DLD1 (cell line): ENCODE results near the gene CHRNA3.

ENCODE experiments used
- in situ Hi-C: cut with HindIII; loops from 2 replicates; pipeline ENCODE4 v1.10.0; 2017; ENCODE audit warnings: low sequenced_read_pairs

CHRNA3 gene

DNA sequence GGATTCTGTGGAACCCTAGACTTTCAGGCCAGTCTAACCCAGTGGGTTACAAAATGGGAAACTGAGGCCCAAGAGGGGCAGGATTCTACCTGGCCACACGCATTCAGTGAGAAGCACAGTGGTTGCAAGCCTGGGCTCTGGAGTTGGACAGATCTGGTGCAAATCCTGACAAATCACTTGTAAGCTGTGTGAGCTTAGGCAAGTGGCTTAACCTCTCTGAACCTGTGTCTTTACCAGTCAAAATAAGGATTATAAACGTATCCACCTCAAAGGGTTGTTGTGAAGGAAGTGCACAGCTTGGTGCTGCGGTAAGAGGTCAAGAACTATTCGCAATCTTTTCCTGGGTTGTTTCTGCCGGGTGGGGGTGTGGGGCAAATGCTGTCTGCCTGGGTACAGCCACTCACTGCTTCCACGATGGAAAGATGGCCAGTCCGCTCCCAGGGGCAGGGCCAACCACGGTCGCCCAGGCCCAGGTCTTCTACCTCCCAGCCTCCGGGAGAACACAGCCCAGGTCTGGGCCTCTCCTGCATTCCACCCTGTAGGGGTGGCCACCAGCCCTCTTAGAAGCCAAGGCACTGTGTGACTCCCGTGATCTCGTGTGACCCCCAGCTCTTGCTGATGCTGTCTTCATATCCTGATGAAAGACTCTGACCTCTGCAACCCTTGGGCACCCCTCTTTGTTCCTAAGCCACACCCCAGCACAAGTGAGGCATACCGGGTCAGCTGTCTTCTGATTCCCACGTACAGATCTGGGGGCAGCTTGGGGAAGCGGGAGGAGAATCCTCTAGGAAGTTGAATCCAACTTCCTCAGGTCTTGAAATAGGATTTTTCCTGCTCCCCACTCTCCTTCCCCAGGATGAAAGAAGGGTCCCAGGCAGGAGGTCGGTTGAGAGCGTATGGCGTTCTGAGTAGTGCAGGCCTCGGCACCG is 1.5 kb downstream of the CHRNA3 start:
- in situ Hi-C loops = no loop called here

DNA sequence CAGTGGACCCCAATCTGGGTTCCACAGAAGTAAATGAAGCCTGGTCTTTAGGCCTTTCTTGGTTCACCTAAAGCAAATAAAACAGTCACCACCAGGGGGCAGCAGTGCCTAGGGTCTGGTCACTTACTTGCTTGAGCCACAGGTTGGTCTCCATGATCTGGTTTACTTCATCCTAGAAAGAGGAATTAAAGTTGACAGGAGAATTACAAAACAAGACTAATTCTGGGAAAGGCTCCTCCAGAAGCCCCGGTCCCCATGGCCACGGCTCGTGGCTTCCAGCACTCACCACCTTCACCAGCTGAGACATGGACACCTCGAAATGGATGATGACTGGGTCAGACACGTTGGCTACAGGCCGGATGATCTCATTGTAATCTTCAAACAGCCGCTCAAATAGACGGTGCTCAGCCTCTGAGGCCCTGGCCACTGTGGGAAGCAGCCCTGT is 2.3 kb downstream of the CHRNA3 start:
- in situ Hi-C loops = no loop called here

DNA sequence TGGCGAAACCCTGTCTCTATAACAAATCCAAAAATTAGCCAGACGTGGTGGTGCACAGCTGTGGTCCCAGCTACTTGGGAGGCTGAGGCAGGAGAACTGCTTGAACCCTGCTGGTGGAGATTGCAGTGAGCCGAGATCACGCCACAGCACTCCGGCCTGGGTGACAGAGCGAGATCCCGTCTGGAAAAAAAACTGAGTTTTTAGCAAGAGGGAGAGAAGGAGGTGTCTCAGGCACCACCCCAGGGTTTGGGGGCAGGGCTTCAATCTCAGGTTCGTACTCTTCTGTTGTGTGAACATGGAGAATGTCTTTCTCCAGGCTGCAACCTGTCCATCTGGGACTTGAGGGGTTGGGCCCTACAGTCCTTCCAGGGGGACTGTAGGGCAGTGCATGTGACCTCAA is 2.7 kb downstream of the CHRNA3 start:
- in situ Hi-C loops = no loop called here

DNA sequence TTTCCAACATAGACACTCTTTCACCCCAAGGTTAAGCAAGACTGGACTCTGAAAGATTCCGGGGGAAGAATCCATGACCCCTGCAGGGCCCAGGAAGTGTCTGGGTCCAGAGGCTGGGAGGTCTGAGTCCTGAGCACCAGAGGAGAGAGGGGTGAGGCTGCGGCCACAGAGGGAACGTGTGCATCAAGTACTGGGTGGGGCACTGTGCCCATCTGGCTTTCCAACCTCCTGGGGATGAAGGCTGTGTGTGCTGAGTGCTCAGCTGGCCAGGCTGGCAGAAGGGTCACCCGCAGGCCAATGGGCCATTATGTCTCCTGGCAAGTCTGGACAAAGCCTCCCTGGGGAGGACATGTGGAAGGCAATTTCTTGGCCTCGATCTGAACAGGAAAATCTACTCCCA is 3.3 kb downstream of the CHRNA3 start:
- in situ Hi-C loops = no loop called here

DNA sequence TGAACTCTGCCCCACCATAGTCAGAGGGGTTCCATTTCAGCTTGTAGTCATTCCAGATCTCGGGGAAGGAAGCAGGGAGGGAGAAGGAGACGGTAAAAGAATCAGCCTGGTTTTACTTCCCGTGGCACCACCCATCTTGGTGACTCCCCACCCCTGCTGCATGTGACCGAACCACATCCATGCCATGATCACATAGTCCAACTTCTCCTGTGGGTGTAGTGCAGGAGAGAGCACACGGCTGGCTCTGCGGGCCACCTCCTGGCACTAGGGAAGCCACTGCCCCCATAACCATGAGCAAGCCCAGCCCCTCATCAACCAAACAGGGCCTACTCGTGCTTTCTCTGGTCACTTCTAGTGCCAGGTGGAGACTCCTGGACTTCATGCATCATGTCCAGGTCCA is 3.7 kb downstream of the CHRNA3 start:
- in situ Hi-C loops = no loop called here

DNA sequence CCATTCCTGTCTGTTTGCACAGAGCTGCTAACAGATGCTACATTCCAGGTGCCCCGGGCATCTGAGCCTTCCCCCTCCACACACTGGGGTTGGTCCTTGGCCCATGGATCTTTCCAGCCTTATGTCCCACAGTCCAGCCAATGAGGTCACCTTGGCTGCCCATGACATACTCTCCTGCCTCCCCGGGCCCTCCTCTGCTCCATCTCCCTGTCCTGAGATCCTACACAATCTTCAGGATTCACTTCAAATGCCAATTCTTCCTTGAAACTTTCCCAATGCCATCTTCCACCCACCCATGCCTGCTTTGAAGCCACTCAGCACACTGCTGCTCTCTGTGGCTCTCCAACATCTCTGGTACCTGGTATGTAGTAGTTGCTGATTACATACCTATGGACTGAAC is 4.3 kb downstream of the CHRNA3 start:
- in situ Hi-C loops = no loop called here

DNA sequence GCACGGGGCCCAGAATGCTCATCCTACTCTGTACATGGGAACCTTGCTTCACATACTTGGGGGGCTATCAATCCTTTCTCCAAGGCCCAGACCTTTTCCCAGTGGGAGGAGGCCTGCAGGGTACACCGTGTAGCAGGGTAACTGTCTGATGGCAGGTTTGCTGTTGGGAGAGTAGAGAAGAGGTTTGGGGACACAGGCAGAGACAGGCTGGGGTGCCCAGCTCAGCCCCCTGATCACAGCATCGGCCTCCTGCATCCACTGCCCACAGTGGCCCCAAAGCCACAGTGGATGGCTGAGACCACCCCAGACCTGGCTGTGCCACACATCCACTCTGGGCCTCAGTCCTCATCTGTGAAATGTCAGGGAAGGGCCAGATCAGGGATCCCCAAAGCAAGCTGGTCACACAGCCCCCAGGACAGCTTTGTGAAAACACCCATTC is 5.6 kb downstream of the CHRNA3 start:
- in situ Hi-C loops = no loop called here

DNA sequence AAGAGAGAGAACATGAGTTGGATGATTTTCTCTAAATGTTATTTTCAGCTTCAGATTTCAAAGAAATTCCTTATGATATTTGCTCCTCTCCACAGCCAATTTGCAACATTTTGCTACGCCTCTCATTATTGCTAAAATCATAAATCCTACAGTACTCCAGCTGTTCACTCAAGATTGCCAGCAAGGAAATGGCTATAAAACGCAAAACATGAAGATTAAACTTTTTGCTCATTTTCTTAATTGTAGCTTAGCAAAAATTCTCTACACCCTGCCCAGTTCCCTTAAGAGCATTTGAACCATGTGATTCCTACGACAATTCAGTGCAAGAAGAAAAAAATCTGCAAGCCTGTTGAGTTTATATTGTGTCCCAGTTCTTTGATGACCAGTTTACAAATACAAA is 6.8 kb downstream of the CHRNA3 start:
- in situ Hi-C loops = no loop called here

DNA sequence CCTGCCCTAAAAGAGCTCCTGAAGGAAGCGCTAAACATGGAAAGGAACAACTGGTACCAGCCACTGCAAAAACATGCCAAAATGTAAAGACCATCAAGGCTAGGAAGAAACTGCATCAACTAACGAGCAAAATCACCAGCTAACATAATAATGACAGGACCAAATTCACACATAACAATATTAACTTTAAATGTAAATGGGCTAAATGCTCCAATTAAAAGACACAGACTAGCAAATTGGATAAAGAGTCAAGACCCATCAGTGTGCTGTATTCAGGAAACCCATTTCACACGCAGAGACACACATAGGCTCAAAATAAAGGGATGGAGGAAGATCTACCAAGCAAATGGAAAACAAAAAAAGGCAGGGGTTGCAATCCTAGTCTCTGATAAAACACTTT is 11.2 kb downstream of the CHRNA3 start:
- in situ Hi-C loops = loop anchor here (10.0 kb wide), 1 partner anchor 65 kb away; the partner anchor contains the start of gene PSMA4

DNA sequence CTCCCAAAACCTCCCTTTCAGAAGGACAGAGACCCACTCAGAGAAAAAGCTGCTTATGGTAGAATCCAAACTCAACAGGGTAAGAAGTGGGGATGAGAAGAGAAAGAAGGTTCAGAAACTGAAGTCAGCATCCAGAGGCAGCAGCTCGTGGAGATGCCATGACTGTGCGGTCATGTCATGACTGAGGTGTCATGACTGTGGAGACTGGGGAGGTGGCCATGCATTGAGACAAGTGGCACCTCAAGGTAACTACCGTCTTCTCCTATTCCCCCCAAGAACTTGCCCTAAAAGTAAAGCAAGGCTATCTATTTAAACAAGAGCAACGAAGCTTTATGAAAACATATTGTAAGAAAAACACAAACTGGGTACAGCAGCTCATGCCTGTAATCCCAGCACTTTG is 15.1 kb downstream of the CHRNA3 start:
- in situ Hi-C loops = loop anchor here (10.0 kb wide), 1 partner anchor 61 kb away; the partner anchor contains the start of gene PSMA4

DNA sequence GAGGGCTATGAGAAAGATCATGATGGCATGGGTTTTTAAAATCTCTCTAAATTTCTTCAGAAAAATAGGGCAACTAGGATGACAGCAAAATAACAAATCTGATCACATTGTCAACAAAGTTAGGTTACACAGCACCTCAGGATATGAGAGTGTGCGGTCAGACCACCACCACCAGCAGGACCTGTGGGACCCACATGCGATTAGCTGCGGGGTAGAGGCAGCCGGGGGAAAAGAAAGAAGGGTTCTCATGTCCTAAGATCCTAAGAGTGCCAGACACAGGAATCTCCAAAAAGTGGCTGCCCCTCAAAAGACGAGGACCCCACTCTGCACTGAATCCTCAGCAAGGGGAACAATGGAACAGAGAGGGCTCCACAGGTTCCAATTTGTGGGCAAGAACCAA is 15.6 kb downstream of the CHRNA3 start:
- in situ Hi-C loops = loop anchor here (10.0 kb wide), 1 partner anchor 60 kb away; the partner anchor contains the start of gene PSMA4

DNA sequence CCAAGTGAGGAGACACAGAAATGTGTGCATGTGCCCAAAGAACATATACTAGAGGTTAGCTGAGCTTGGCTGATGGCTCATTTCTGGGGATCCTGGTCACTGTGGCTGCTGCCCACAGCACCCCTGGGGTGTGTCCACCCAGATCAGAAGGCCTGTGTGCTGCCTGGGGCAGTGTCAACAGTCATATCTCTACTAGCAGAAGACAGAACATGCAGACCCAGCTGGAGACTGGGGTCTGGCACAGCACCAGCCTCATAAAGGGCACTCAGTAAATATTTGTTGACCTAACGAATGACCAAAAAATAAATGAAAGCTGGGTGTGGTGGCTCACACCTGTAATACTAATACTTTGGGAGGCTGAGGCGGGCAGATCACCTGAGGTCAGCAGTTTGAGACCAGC is 16.4 kb downstream of the CHRNA3 start:
- in situ Hi-C loops = loop anchor here (10.0 kb wide), 1 partner anchor 60 kb away; the partner anchor contains the start of gene PSMA4

DNA sequence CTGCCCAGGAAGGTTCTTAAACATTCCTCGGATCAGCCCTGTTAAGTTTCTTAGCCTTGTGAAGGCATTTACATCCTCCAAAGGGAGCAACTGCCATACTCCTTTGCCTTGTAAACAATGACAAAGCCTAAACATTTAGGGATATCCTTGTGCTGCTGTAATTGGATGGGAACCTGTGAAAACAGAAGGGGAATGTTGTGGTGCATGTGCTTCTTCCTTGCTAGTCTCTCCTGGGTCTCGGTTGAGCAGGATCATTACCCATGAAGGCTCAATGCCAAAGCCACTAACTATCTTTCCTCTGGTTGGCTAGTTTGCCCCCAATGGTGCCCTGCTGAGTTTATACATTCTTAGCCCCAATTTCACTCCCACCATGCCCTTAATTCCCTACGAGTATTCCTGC is 17.3 kb downstream of the CHRNA3 start:
- in situ Hi-C loops = loop anchor here (10.0 kb wide), 1 partner anchor 59 kb away; the partner anchor contains the start of gene PSMA4

DNA sequence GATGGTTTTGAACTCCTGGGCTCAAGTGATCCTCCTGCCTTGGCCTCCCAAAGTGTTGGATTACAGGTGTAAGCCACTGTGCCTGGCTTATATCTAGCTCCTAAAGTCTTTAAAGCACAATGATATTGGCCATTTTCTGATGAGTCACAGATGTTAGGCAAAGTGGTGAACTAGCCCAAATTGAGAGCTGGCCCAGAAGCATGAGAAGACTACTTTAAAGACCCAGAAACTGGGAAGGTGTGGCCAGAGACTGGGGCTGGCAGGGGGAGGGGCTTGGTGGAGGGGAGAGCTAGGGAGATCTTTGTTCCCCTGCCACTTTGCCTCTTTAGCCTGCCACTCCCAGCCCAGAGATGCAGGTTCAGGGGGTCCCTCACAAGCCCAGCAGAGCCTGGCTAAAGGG is 21.6 kb downstream of the CHRNA3 start:
- in situ Hi-C loops = no loop called here

DNA sequence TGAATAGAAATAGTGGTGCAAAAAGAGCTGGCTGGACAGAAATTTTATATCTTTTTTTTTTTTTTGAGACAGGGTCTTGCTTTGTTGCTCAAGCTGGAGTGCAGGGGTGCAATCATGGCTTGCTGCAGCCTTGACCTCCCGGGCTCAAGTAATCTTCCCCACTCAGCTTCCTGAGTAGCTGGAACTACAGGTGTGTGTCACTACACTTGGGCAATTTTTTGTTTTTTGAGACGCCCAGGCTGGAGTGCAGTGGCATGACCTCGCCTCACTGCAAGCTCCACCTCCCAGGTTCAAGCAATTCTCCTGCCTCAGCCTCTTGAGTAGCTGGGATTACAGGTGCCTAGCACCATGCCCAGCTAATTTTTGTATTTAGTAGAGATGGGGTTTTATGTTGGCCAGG is 22.4 kb downstream of the CHRNA3 start:
- in situ Hi-C loops = no loop called here

DNA sequence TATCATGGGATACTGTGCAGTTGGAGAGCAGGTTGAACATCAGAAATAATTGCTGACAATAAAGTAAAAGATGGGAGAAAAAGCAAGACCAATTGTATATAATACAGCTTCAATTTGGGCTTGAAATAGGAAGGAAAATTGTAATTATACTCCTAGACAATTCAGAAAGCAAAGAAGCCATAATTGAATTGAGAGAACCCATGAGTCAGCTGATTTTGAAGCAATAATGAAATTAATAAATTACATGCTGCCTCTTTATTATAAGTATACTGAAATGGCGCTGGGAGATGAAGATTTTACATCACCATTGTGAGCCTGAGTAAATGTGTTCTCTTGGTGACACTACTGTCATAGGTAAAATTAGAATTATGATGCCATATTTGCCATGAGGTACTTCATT is 23.2 kb downstream of the CHRNA3 start:
- in situ Hi-C loops = no loop called here

DNA sequence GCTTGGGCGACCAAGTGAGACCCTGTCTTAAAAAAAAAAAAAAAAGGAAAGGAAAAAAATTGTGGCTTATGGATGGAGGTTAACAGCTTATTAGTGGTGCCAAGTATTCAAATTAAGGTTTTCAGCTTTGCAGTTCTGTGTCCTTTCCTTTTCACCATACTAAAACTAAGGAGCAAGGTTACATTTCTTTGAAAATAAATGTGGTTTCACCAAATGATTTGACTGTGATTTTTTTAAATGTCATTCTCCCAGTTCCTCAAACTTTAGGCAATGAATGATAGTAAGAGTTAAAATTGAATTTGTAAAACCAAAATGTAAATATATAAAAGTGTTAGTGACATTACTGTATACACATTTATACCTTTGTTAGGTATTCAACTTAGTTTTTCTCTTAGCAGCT is 45.9 kb downstream of the CHRNA3 start:
- in situ Hi-C loops = no loop called here

DNA sequence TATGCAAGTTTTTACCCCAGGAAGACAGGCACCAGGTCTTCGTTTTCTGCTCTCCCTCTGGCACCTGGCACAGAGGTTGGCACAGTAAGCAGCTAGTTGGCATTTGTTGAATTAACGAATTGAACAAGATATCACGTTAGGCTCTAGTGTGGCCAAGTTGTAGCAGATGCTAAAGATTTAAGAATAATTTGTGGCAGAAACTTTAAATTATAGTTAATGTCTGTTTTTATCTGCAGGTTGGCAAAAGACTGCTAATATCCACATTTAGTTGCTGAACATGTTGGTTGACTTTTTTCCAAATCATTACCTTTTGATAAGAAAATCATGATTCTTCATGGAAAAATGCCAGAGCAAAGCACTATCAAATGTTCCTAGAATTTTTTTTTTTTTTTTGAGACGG is 47.4 kb downstream of the CHRNA3 start:
- in situ Hi-C loops = no loop called here

DNA sequence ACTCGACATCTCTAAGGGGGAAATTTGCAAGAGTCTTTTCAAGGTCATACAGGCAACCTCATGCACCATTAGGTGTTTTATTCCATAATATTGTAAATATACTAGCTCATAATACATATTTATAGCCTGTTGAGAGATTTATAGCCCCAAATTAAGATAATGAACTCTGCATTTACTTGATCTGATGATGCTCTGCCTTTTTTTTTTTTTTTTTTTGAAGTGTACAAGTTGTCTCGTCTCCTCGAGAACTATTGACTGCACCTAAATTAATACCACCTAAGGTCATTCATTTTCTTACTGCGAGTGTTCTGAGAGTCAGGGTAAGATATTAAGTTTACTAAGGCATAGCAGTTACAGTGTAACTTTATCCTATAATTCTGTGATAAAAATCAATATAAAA is 49.4 kb downstream of the CHRNA3 start:
- in situ Hi-C loops = no loop called here

DNA sequence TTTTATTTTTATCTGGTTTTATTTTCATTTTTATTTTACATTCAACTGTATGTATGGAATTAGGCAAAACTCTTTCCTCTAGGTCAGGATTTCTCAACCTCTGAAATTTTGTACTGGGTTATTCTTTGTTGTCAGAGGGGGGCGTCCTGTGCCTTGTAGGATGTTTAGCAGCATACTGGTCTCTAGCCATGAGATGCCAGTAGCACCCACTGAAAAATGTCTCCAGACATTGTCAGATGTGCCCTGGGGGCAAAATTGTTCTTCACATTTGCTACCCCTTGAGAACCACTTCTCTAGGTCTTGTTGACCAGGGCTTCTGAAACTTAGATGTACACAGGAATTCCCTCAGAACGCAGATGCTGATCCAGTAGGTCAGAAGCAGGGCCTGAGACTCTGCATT is 50.1 kb downstream of the CHRNA3 start:
- in situ Hi-C loops = no loop called here

DNA sequence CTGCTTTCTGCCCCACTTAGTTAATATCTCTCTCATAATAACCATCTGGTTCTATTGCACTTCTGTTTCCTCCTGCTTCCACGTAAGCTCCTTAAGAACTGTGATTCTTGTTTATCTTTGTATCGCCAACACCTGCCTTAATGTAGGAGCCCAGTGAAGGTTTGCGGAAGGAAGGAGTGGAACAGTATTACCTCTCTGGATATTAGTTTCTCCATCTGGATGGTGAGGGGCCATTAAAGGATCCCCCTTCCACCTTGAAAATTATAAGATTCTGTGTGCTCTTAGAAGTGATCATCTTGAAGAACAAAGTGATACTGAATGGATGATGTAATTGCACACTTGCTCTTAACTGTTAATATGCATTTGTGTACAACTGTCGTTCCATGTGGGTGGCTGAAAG is 53.3 kb downstream of the CHRNA3 start:
- in situ Hi-C loops = no loop called here
